Activated T-cell treated with anti-CD3 and anti-CD28 coated beads, Interleukin-2, amount 50 U/mL, for 24 hours (primary cell): ENCODE results near the gene PIP5K1B.

Experiments used
- DNase-seq: peaks from one replicate; pipeline ENCODE4 v3.0.0-alpha.2; 2020
- H3K27ac Mint-ChIP-seq: 2 replicates; pipeline ENCODE4 v1.8.0; 2020; ENCODE audit warnings: mild to moderate bottlenecking, mixed read lengths
- H3K27me3 Mint-ChIP-seq: 2 replicates; pipeline ENCODE4 v1.8.0; 2020; ENCODE audit warnings: mixed read lengths
- H3K36me3 Mint-ChIP-seq: 2 replicates; pipeline ENCODE4 v1.8.0; 2020; ENCODE audit warnings: low read depth, mixed read lengths
- H3K4me1 Mint-ChIP-seq: 2 replicates; pipeline ENCODE4 v1.8.0; 2020; ENCODE audit warnings: low read depth, mixed read lengths
- H3K4me3 Mint-ChIP-seq: 2 replicates; pipeline ENCODE4 v1.8.0; 2020; ENCODE audit warnings: mild to moderate bottlenecking, moderate library complexity, mixed read lengths
- H3K9me3 Mint-ChIP-seq: 2 replicates; pipeline ENCODE4 v1.8.0; 2020; ENCODE audit warnings: mixed read lengths

The PIP5K1B gene

DNA sequence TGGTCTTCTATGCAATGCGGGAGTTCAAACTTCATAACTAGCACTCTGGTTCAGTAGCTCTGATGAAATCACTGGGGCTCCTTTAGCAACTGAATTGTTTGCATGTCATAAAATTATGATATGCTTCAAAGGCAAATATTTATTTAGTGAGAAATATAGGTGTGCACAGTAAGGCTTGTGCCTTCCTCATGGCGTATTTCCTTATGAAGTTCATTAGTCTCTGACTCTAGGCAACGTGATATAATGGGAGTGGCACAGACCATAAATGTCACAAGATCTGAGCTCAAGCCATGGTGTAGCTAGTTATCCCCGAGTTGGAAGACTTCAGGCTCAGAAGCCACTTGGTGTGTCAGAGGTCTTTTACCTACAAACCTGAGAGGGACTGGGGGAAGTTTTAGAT lies 35.5 kb downstream of the PIP5K1B start:
- no peaks in the 10 kb centered on the region for H3K36me3 Mint-ChIP-seq

DNA sequence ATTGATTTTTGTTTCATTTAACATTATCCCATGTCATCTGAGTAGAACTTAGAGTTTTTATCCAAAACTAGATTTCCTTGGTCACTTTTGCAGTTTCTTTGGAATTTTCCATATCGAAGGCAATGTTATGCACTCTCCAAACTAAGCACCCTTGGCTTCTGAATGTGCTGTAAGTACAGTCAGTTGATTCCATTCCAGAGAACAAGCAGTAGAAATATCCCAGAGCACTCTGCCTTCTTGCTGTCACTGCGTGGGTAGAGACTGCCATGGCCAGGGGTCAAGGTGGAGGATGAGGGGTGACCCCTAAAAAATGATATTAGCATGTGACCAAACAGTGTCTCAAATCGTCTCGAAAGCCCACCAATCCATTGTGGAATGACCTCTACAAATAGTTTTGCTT lies 36.2 kb downstream of the PIP5K1B start:
- no peak for DNase-seq
- Mint-ChIP-seq H3K27ac (no peak overlapping the region), H3K4me1 (no peaks in the 10 kb centered on the region), H3K27me3 (peaks cover 11% of the 10 kb centered on the region), H3K4me3 (no peak overlapping the region), H3K36me3 (no peaks in the 10 kb centered on the region), H3K9me3 (no peaks in the 10 kb centered on the region)

More for the DNA sequence above, 35.5 kb downstream of the PIP5K1B start:
- Mint-ChIP-seq H3K4me3 (no peak overlapping the region), H3K4me1 (no peaks in the 10 kb centered on the region), H3K27ac (no peak overlapping the region), H3K27me3 (peaks cover 15% of the 10 kb centered on the region), H3K9me3 (no peaks in the 10 kb centered on the region)
- no peak for DNase-seq

DNA sequence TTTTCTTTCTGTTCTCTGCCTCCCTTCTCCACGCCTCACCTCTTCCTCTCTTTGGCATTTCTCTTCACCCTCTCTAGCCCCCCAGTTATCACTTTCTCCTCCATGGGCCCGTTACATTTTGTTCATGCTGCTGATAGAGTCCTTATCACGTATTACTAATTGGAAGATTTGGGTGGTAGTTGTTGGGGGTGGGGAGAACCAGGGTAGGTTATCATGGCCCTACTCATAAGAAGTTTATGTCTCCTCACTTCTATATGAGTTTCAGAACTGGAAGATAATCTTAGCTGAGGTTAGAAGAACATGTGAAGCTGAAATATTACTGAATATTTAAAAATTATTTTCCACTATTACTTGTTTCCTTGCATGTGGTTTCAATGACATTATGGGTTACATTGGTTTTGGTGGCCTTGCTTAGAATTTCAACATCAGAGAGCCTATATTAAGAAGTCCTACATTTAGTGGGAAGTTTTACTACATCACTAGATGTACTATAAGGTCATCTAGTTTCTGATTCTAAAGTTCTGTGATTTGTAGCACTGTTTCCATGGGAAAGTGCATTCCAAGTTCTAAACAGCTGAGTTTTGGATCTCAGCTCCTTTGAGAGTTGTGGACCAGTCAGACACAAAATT lies 36.8 kb downstream of the PIP5K1B start:
- H3K27ac Mint-ChIP-seq, result no peak overlapping the region

DNA sequence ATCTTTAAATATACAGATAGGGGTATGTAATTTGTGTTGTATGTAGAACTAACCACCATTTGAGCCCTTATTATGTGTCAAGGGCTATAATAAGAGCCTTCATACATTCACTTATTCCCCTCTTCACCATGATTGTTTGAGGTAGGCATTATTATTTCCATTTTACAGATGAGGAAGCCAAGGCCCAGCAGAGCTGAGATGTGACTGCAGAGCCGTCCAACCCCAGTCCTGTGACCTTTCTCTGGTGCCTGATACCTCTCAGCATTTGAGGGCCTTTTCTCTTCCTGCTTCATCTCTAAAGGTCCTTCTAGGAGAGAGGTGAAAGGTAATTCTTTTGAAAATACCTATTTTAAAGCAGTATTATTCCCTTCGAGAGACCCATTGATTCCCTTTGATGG lies 37.3 kb downstream of the PIP5K1B start:
- H3K9me3 Mint-ChIP-seq, result no peaks in the 10 kb centered on the region
- H3K4me1 Mint-ChIP-seq, result no peaks in the 10 kb centered on the region
- H3K36me3 Mint-ChIP-seq, result no peaks in the 10 kb centered on the region
- no peak overlapping the region for H3K4me3 Mint-ChIP-seq
- H3K27ac Mint-ChIP-seq, result no peak overlapping the region
- no peak for DNase-seq
- peaks cover 11% of the 10 kb centered on the region for H3K27me3 Mint-ChIP-seq

More for the DNA sequence above, 36.8 kb downstream of the PIP5K1B start:
- H3K4me1 Mint-ChIP-seq, result no peaks in the 10 kb centered on the region
- no peak for DNase-seq
- peaks cover 11% of the 10 kb centered on the region for H3K27me3 Mint-ChIP-seq
- no peaks in the 10 kb centered on the region for H3K36me3 Mint-ChIP-seq
- no peaks in the 10 kb centered on the region for H3K9me3 Mint-ChIP-seq
- H3K4me3 Mint-ChIP-seq, result no peak overlapping the region

DNA sequence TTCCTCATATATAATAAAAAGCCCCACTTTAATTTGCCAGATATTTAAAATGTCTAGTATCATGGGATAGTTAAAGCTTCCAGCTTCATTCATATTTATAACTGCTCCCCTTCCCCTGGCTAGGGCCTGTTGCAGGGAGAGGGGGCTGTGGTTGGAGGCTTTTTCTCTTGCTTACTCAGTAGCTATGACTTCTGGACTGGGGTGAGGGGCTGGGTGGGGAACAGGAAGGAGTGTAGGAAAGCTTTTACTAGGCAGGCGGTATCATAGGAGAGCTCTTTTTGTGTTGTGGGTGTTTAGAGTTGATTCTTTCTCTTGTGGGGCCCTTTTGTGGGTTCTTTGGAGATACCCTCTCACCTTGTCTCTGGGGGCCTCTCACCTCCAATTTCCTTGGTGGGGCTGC lies 39.4 kb downstream of the PIP5K1B start:
- no peaks in the 10 kb centered on the region for H3K4me1 Mint-ChIP-seq
- no peaks in the 10 kb centered on the region for H3K9me3 Mint-ChIP-seq
- no peak overlapping the region for H3K27ac Mint-ChIP-seq
- no peaks in the 10 kb centered on the region for H3K36me3 Mint-ChIP-seq
- peaks cover 5% of the 10 kb centered on the region for H3K27me3 Mint-ChIP-seq
- H3K4me3 Mint-ChIP-seq, result no peak overlapping the region
- DNase-seq, result no peak

DNA sequence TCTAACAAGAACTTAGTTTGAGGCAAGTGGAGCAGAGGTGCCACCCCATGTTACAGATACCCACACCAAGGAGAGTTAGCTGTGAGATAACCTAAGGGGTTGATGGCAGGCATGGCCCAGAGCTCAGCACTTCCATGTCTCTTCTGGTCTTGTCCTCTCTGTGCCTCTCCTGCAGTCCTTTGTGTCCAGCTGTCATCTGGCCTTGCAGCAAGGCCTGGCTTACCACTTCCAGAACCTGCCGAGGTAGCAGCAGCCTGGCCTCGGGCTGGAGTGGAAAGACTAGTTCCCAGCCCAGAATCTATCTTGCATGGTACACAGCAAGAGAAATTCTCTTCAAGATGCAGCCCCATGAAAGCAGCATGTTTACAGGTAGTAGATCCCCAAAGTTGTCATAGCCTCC lies 41.5 kb downstream of the PIP5K1B start:
- H3K9me3 Mint-ChIP-seq, result no peaks in the 10 kb centered on the region
- no peak for DNase-seq
- no peaks in the 10 kb centered on the region for H3K36me3 Mint-ChIP-seq
- no peak overlapping the region for H3K27ac Mint-ChIP-seq
- no peaks in the 10 kb centered on the region for H3K4me1 Mint-ChIP-seq
- H3K27me3 Mint-ChIP-seq, result no peaks in the 10 kb centered on the region
- H3K4me3 Mint-ChIP-seq, result no peak overlapping the region

DNA sequence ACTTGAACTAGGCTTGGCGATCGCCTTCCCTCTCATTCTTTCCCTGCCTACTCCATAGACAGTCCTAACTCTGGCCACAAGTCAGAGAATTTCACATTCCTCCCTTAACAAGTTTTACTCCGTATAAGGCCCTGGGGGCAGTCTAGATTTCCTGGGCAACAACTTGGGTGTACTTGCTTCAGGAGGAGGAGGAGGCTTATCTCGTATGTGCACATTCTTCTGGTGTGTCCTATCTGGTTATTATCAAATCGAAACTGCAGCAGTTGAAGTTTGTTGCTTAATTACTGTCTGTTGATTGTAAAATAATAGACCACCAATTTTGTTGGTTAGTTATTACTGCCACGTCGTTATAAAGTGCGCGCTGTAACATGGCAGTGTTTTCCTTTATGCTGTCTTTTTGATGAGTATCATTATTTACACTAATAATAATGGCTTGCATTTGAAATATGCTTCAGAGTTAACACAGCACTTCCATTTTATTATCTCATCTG lies 42.0 kb downstream of the PIP5K1B start:
- no peaks in the 10 kb centered on the region for H3K4me1 Mint-ChIP-seq
- H3K27ac Mint-ChIP-seq, result no peak overlapping the region
- no peaks in the 10 kb centered on the region for H3K27me3 Mint-ChIP-seq
- no peak for DNase-seq
- H3K4me3 Mint-ChIP-seq, result no peak overlapping the region
- no peaks in the 10 kb centered on the region for H3K36me3 Mint-ChIP-seq
- no peaks in the 10 kb centered on the region for H3K9me3 Mint-ChIP-seq

DNA sequence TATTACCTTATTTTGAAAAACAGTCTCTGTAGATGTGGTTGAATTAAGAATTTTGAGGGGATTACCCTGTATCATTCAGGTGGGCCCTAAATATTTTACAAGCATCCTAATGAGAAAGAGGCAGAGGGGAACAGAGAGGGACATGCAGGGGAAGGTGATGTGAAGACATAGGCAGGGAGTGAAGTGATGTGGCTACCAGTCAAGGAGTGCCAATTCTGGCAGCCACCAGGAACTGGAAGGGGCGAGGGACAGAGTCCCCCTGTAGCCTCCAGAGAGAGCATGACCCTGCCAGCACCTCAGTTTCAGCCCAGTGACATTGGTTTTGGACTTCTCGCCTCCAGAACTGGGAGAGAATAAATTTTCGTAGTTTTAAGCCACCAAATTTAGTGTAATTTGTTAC lies 44.1 kb downstream of the PIP5K1B start:
- no peak for DNase-seq
- Mint-ChIP-seq H3K27ac (no peak overlapping the region), H3K4me3 (no peak overlapping the region), H3K4me1 (no peaks in the 10 kb centered on the region), H3K9me3 (no peaks in the 10 kb centered on the region), H3K27me3 (peaks cover 3% of the 10 kb centered on the region), H3K36me3 (no peaks in the 10 kb centered on the region)

DNA sequence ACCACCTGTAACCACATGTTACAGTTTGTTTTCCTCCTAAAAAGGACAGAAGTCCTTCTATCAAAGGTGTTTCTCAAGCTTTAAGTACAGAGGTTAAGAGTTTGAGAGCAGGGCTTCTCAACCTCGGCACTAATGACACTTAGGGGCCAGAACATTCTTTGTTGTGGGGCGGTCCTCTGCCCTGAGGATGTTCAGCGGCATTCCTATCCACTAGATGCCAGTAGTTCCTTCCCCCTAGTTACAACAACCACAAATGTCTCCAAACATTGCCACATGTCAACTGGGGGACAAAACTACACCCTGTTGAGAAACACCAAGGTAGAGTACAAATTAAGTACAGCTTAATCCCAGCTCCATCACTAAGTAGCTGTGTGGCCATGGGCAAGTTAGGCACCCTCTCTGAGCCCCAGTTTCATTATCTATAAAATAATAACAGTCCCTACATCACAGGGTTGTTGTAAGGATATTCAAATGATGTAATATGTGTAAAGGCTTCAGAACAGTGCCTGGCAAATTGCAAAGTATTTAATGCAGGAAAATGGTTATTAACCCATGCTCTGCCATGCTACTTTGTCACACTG lies 44.6 kb downstream of the PIP5K1B start:
- Mint-ChIP-seq H3K9me3 (no peaks in the 10 kb centered on the region), H3K4me3 (no peak overlapping the region), H3K36me3 (no peaks in the 10 kb centered on the region), H3K27me3 (peaks cover 3% of the 10 kb centered on the region), H3K4me1 (no peaks in the 10 kb centered on the region), H3K27ac (no peak overlapping the region)
- no peak for DNase-seq

DNA sequence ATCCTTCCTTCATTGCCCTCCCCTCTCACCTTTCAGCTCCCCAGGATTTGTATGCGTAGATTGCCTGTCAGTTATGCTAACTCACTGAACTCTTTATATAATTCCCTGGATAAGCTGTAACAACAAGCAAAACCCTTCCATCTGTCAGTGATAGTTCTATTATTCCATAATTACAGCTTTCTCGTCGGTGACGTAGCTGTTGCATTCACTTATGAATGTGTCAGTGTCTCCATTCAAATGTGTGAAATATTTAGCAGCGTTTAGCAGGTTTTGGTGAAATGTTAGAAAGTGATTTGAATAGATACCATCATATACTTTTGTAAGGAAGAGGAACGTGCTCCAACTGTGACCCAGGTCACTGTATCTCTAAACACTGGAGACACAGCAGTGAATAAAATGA lies 45.2 kb downstream of the PIP5K1B start:
- no peak overlapping the region for H3K4me3 Mint-ChIP-seq
- no peaks in the 10 kb centered on the region for H3K36me3 Mint-ChIP-seq
- no peaks in the 10 kb centered on the region for H3K9me3 Mint-ChIP-seq
- peaks cover 3% of the 10 kb centered on the region for H3K27me3 Mint-ChIP-seq
- H3K27ac Mint-ChIP-seq, result no peak overlapping the region
- no peaks in the 10 kb centered on the region for H3K4me1 Mint-ChIP-seq
- DNase-seq, result no peak

DNA sequence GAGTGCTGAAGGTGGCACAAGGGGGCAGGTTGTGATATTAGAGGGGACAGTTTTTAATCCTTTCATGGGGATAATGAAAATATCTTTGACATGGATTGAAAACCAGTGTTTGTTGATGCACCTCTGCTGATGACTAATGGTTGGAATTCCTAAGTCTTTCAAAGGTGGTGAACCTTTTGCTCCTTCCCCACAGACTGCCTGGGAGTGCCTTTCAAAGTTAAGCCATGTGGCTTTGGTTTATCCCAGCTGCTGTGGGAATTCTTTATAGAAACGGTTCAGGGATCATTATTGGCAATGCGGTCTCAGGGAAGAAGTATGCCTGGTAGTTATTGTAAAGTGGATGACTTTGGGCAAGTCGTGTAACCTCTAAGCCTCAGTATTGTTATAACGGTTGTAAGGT lies 45.7 kb downstream of the PIP5K1B start:
- no peak overlapping the region for H3K4me3 Mint-ChIP-seq
- no peaks in the 10 kb centered on the region for H3K9me3 Mint-ChIP-seq
- no peak for DNase-seq
- peaks cover 7% of the 10 kb centered on the region for H3K27me3 Mint-ChIP-seq
- no peaks in the 10 kb centered on the region for H3K4me1 Mint-ChIP-seq
- no peak overlapping the region for H3K27ac Mint-ChIP-seq
- H3K36me3 Mint-ChIP-seq, result no peaks in the 10 kb centered on the region

DNA sequence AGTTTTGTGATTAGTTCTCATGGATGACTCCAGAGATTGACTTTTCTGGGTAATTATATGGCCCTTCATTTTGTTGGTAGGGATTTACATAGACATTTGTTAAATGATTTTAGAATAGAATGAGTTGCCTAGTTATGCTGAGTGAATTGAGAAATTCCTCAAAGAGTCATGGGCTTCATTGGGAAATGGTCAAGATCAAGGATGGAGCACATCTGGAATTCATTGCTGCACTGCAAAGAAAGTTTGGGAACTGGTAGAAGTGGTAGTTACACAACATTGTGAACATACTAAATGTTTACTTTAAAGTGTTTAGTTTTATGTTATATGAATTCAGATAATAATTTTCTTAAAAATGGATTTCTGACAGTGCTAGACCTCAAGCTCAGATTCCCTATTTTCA lies 46.5 kb downstream of the PIP5K1B start:
- H3K4me3 Mint-ChIP-seq, result no peak overlapping the region
- no peaks in the 10 kb centered on the region for H3K9me3 Mint-ChIP-seq
- no peaks in the 10 kb centered on the region for H3K4me1 Mint-ChIP-seq
- peaks cover 12% of the 10 kb centered on the region for H3K27me3 Mint-ChIP-seq
- H3K36me3 Mint-ChIP-seq, result no peaks in the 10 kb centered on the region
- no peak for DNase-seq
- no peak overlapping the region for H3K27ac Mint-ChIP-seq

DNA sequence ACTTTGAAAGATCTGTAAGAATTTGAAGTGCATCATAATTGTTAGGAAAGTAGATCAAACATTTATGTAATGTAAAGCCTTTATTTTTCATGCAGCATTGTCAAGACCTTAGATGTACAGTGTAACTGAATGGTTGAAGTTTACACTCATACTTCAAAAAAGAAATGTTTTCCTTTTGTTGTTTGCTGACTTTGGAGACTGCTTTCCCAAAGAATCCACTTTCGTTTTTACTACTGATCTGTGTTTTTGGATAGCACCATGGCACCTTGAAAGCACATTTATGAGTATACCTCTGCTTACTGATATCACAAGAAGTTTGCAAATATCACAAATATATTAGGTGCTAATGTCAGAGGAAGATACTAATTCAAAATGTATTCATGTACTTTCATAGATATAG lies 50.0 kb downstream of the PIP5K1B start:
- Mint-ChIP-seq H3K27me3 (peaks cover 28% of the 10 kb centered on the region), H3K36me3 (no peaks in the 10 kb centered on the region)

DNA sequence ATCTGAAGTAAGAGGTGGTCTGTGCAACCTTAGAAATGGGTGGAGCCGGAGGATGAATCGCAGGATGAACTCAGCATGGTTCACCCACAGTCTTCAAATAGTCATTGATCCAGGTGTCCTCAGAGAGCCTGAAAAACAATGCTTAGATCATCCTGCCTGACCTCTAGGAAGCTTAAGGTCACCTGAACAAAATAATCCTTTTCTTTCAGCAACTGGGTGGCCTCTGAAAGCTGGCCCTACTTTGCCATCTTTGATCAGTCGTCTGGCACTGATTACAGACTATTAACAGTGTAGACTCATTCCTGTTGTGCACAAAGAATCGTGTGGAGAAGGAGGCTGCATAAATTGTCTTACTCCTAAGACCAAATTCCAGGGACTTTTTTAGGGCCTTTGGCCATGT lies 50.7 kb downstream of the PIP5K1B start:
- Mint-ChIP-seq H3K27ac (no peak overlapping the region), H3K4me3 (no peak overlapping the region), H3K36me3 (no peaks in the 10 kb centered on the region), H3K9me3 (peaks cover 17% of the 10 kb centered on the region), H3K27me3 (peaks cover 30% of the 10 kb centered on the region), H3K4me1 (no peaks in the 10 kb centered on the region)
- no peak for DNase-seq

More for the DNA sequence above, 50.0 kb downstream of the PIP5K1B start:
- Mint-ChIP-seq H3K9me3 (peaks cover 17% of the 10 kb centered on the region), H3K27ac (no peak overlapping the region), H3K4me1 (no peaks in the 10 kb centered on the region), H3K4me3 (no peak overlapping the region)
- no peak for DNase-seq

DNA sequence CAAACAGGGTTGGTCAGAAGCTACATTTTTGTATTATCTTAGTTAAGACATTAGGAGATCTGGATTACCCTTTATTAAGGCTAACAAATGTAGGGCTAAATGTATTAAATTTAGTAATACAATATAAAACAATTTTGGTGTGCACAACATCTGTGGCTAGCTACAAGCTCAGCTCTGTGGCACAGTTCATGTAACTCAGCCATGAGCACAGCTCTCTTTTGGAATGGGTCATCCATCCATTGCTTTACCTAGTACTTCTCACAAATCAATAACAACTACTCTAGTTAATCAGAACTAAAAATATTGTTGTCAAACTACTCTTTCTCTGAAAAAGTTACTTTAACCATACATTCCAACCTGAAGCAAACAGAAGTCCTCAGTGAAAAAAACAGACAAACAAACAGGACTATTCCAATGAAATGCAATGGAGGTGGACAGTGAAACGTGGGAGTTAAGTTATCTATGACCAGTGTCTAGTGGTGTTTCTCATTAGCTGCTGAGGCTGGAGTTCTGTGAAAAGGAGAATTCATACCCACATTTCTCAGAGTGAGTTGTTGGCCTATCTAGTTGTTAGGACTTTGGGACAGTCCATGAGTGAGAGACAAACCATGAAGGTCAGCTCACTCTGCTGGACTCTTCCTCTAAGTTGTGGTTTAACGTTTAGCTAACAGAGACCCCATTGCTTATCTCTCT lies 55.1 kb downstream of the PIP5K1B start:
- H3K36me3 Mint-ChIP-seq, result no peaks in the 10 kb centered on the region
- no peak overlapping the region for H3K4me3 Mint-ChIP-seq
- peaks cover 38% of the 10 kb centered on the region for H3K27me3 Mint-ChIP-seq
- no peak overlapping the region for H3K27ac Mint-ChIP-seq
- H3K4me1 Mint-ChIP-seq, result no peaks in the 10 kb centered on the region
- peaks cover 17% of the 10 kb centered on the region for H3K9me3 Mint-ChIP-seq
- DNase-seq, result no peak
